AG10803 (cell line): ENCODE data around the gene SAMM50.

Source experiments
- DNase-seq: peaks from one replicate; pipeline ENCODE4 v3.0.0; 2010; ENCODE audit warnings: low read depth
- H3K4me3 ChIP-seq: 2 replicates; pipeline ENCODE4 v1.5.1; 2011; ENCODE audit warnings: mild to moderate bottlenecking, low read length, control low read depth
- TF ChIP-seq, protein P1 (sequence below): conservative IDR thresholded peaks from 2 replicates; pipeline ENCODE4 v1.5.1; 2011; ENCODE audit warnings: mild to moderate bottlenecking, low read length, control low read depth, inconsistent platforms

The SAMM50 gene

DNA sequence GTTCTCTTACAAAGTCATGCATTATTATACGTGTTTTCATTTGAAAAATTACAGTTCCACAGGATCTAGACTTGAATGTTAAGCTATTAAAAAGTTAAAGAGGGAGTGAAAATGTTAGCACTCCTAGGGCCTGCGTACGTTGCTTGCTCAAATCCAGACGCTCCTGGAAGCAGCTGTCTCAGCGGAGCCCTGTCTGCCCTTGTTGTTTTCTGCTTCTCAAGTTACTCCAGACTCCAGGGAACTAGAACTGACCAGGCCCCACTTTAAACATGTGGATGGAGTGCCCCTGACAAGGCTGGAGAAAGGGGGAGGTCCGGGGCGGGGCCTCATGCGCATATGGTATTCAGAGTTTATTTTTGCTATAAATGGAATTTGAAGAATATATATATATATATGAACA, 78.5 kb downstream of the SAMM50 start:
- H3K4me3 ChIP-seq, result no peak overlapping the region
- TF ChIP-seq, protein P1, sequence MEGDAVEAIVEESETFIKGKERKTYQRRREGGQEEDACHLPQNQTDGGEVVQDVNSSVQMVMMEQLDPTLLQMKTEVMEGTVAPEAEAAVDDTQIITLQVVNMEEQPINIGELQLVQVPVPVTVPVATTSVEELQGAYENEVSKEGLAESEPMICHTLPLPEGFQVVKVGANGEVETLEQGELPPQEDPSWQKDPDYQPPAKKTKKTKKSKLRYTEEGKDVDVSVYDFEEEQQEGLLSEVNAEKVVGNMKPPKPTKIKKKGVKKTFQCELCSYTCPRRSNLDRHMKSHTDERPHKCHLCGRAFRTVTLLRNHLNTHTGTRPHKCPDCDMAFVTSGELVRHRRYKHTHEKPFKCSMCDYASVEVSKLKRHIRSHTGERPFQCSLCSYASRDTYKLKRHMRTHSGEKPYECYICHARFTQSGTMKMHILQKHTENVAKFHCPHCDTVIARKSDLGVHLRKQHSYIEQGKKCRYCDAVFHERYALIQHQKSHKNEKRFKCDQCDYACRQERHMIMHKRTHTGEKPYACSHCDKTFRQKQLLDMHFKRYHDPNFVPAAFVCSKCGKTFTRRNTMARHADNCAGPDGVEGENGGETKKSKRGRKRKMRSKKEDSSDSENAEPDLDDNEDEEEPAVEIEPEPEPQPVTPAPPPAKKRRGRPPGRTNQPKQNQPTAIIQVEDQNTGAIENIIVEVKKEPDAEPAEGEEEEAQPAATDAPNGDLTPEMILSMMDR, result no peak
- DNase-seq, result no peak

GRCh38 chr22:44037519-44038375, 82.5 kb downstream of the SAMM50 start:
- peak overlapping the region; percentile 27 for H3K4me3 ChIP-seq
- peak; percentile 93 for DNase-seq
- TF ChIP-seq, protein P1, result 0 out of 2 replicates have a peak, but pooled peaks have one; percentile 3

GRCh38 chr22:44039566-44040171, 84.4 kb downstream of the SAMM50 start:
- TF ChIP-seq, protein P1, result no peak
- DNase-seq, result no peak
- H3K4me3 ChIP-seq, result no peak overlapping the region

GRCh38 chr22:44042249-44043218, 87.3 kb downstream of the SAMM50 start:
- no peak overlapping the region for H3K4me3 ChIP-seq
- TF ChIP-seq, protein P1, result no peak
- peak; percentile 61 for DNase-seq

GRCh38 chr22:44045145-44045544, 89.9 kb downstream of the SAMM50 start:
- H3K4me3 ChIP-seq, result no peak overlapping the region
- TF ChIP-seq, protein P1, result no peak
- peak; percentile 52 for DNase-seq
